ENCODE results near the gene PPP1R36.

The PPP1R36 gene

GRCh38 chr14:64605926-64606685, 56.3 kb downstream of the PPP1R36 start:
- Histone ChIP-seq H3K27me3 (peaks cover 41% of the 10 kb centered on the region), H3K9me3 (no peaks in the 10 kb centered on the region), H3K4me1 (ENCODE audit: control insufficient read depth in 1 of 2, insufficient read depth in 1 of 2, low read depth in 1 of 2, low read length in 1 of 2) (no peaks in the 10 kb centered on the region), H3K4me3 (ENCODE audit: low read depth in 1 of 2, low read length in 1 of 2) (no peak overlapping the region), H3K27ac (no peak overlapping the region), H3K36me3 (no peaks in the 10 kb centered on the region)
- no peak for TF ChIP-seq CTCF (IDR thresholded peaks at IDR 0.05)

GRCh38 chr14:64610049-64610746, 60.4 kb downstream of the PPP1R36 start:
- Histone ChIP-seq H3K4me1 (ENCODE audit: control insufficient read depth in 1 of 2, insufficient read depth in 1 of 2, low read depth in 1 of 2, low read length in 1 of 2) (no peaks in the 10 kb centered on the region), H3K27ac (no peak overlapping the region), H3K4me3 (ENCODE audit: low read depth in 1 of 2, low read length in 1 of 2) (no peak overlapping the region), H3K27me3 (peaks cover 16% of the 10 kb centered on the region), H3K36me3 (no peaks in the 10 kb centered on the region), H3K9me3 (no peaks in the 10 kb centered on the region)
- no peak for TF ChIP-seq CTCF (IDR thresholded peaks at IDR 0.05)

- Histone ChIP-seq H3K4me3 (ENCODE audit: low read depth in 1 of 2, low read length in 1 of 2) (no peak overlapping the region), H3K4me1 (ENCODE audit: control insufficient read depth in 1 of 2, insufficient read depth in 1 of 2, low read depth in 1 of 2, low read length in 1 of 2) (no peaks in the 10 kb centered on the region), H3K9me3 (no peaks in the 10 kb centered on the region), H3K36me3 (no peaks in the 10 kb centered on the region), H3K27ac (no peak overlapping the region), H3K27me3 (peaks cover 4% of the 10 kb centered on the region)
- TF ChIP-seq CTCF (IDR thresholded peaks at IDR 0.05) = no peak
Observed at GRCh38 chr14:64611358-64612020, 61.7 kb downstream of the PPP1R36 start.

- Histone ChIP-seq H3K36me3 (no peaks in the 10 kb centered on the region), H3K9me3 (no peaks in the 10 kb centered on the region), H3K4me1 (ENCODE audit: control insufficient read depth in 1 of 2, insufficient read depth in 1 of 2, low read depth in 1 of 2, low read length in 1 of 2) (no peaks in the 10 kb centered on the region), H3K4me3 (ENCODE audit: low read depth in 1 of 2, low read length in 1 of 2) (no peak overlapping the region), H3K27ac (no peak overlapping the region), H3K27me3 (no peaks in the 10 kb centered on the region)
- no peak for TF ChIP-seq CTCF (IDR thresholded peaks at IDR 0.05)
Observed at GRCh38 chr14:64612021-64612380, 62.2 kb downstream of the PPP1R36 start.

- H3K27ac ChIP-seq = no peak overlapping the region
- no peak for TF ChIP-seq CTCF (IDR thresholded peaks at IDR 0.05)
Observed at GRCh38 chr14:64612971-64613666, 63.4 kb downstream of the PPP1R36 start.

More at GRCh38 chr14:64612971-64613666, 63.4 kb downstream of the PPP1R36 start:
- H3K4me3 ChIP-seq (ENCODE audit: low read depth in 1 of 2, low read length in 1 of 2) = no peak overlapping the region
- no peaks in the 10 kb centered on the region for H3K9me3 ChIP-seq
- no peaks in the 10 kb centered on the region for H3K4me1 ChIP-seq (ENCODE audit: control insufficient read depth in 1 of 2, insufficient read depth in 1 of 2, low read depth in 1 of 2, low read length in 1 of 2)
- H3K36me3 ChIP-seq = no peaks in the 10 kb centered on the region
- no peaks in the 10 kb centered on the region for H3K27me3 ChIP-seq
